Measurements from ENCODE around the gene CRADD. TPM values are rescaled to one million over a fixed set of nuclear protein-coding genes. Genes with fewer than 3 reads are reported as not detected.
"Not testable (repeated sequence)": the region's sequence is repeated elsewhere in the genome, so short reads cannot be mapped to it uniquely, and the experiment has no call there.

Gene CRADD
- total RNA-seq, 4 donors from 2014 or later: 19.4 to 28.7 (median 22.6) TPM

- H3K36me3 ChIP-seq: no peaks in the 10 kb centered on the region
- TF ChIP-seq, protein P1, sequence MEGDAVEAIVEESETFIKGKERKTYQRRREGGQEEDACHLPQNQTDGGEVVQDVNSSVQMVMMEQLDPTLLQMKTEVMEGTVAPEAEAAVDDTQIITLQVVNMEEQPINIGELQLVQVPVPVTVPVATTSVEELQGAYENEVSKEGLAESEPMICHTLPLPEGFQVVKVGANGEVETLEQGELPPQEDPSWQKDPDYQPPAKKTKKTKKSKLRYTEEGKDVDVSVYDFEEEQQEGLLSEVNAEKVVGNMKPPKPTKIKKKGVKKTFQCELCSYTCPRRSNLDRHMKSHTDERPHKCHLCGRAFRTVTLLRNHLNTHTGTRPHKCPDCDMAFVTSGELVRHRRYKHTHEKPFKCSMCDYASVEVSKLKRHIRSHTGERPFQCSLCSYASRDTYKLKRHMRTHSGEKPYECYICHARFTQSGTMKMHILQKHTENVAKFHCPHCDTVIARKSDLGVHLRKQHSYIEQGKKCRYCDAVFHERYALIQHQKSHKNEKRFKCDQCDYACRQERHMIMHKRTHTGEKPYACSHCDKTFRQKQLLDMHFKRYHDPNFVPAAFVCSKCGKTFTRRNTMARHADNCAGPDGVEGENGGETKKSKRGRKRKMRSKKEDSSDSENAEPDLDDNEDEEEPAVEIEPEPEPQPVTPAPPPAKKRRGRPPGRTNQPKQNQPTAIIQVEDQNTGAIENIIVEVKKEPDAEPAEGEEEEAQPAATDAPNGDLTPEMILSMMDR (IDR thresholded peaks at IDR 0.05 in 4 of 5, conservative IDR thresholded peaks at IDR 0.05 in 1 of 5): no peak
- TF ChIP-seq POLR2A (IDR thresholded peaks at IDR 0.05): no peak
- no peak overlapping the region for H3K4me3 ChIP-seq
- in situ Hi-C loops (cut with MboI; ENCODE audit: low sequenced_read_pairs in 4 of 4): no loop called here
- H3K4me1 ChIP-seq: no peaks in the 10 kb centered on the region
- intact Hi-C loops (cut with DNase I; ENCODE audit: low total_unique reads): no loop called here
- no peaks in the 10 kb centered on the region for H3K27me3 ChIP-seq
- ATAC-seq (no peak), DNase-seq (no peak)
- no peak overlapping the region for H3K27ac ChIP-seq
- no peaks in the 10 kb centered on the region for H3K9me3 ChIP-seq
Observed at GRCh38 chr12:93926237-93926636, 249.1 kb downstream of the CRADD start.

DNA sequence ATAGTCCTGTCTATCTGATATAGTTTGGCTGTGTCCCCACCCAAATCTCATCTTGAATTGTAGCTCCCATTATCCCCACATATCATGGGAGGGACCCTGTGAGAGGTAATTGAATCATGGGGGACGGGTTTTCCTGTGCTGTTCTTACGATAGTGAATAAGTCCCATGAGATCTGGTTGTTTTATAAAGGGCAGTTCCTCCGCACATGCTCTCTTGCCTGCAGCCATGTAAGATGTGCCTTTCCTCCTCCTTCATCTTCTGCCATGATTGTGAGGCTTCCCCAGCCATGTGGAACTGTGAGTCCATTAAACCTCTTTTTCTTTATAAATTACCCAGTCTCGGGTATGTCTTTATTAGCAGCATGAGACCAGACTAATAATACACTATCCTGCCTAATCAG, 251.9 kb downstream of the CRADD start:
- H3K9me3 ChIP-seq; H3K4me1 ChIP-seq; H3K27me3 ChIP-seq; H3K27ac ChIP-seq; intact Hi-C loops (cut with DNase I; ENCODE audit: low total_unique reads); H3K4me3 ChIP-seq; ATAC-seq; DNase-seq; in situ Hi-C loops (cut with MboI; ENCODE audit: low sequenced_read_pairs in 4 of 4); H3K36me3 ChIP-seq: not testable (repeated sequence)

DNA sequence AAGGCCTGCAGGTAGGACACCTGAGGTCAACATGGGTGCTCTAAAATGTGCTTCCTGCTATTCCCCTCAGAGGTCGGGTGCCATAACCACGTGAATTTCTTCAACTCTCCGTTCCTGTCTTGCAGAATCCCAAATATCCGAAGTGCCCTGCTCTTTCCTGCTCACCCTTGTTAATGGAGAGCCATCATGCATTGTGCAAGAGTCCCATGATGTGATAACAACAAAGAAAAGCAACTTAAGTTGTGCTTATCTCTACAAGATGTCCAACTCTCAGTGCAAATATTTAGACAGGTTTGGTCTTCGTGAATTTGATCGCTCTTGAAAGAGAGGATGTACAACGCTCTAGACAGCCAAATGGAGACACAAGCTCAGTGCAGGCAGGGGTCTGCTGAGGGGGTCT, 260.6 kb downstream of the CRADD start:
- Histone ChIP-seq H3K27me3 (no peaks in the 10 kb centered on the region), H3K36me3 (no peaks in the 10 kb centered on the region), H3K9me3 (no peaks in the 10 kb centered on the region), H3K4me1 (no peaks in the 10 kb centered on the region), H3K4me3 (no peak overlapping the region), H3K27ac (no peak overlapping the region)
- ATAC-seq (no peak), DNase-seq (no peak)
- intact Hi-C loops (cut with DNase I; ENCODE audit: low total_unique reads) (no loop called here), in situ Hi-C loops (cut with MboI; ENCODE audit: low sequenced_read_pairs in 4 of 4) (no loop called here)
- no peak for TF ChIP-seq POLR2A (IDR thresholded peaks at IDR 0.05)

DNA sequence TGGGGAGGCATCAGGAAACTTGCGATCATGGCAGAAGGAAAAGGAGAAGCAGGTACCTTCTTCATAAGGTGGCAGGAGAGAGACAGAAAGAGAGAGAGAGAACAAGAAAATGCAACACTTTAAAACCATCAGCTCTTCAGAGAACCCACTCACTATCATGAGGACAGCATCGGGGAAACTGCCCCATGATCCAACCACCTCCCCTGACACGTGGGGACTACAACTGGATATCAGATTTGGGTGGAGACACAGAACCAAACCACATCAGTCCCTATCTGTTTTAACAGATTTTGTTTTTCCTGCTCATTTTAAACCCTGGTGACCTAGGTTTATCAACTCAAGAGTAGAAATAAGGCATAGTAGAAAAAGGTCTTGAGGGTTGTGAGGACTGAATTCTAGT, 261.1 kb downstream of the CRADD start:
- Histone ChIP-seq H3K36me3 (no peaks in the 10 kb centered on the region), H3K4me1 (peaks cover 1 to 3% of the 10 kb centered on the region in 2 donors), H3K9me3 (no peaks in the 10 kb centered on the region), H3K4me3 (no peak overlapping the region), H3K27ac (no peak overlapping the region), H3K27me3 (no peaks in the 10 kb centered on the region)
- intact Hi-C loops (cut with DNase I; ENCODE audit: low total_unique reads) (no loop called here), in situ Hi-C loops (cut with MboI; ENCODE audit: low sequenced_read_pairs in 4 of 4) (no loop called here)
- TF ChIP-seq, protein P1 (IDR thresholded peaks at IDR 0.05 in 4 of 5, conservative IDR thresholded peaks at IDR 0.05 in 1 of 5): no peak
- no peak for TF ChIP-seq POLR2A (IDR thresholded peaks at IDR 0.05)
- ATAC-seq: no peak
- DNase-seq: no peak

DNA sequence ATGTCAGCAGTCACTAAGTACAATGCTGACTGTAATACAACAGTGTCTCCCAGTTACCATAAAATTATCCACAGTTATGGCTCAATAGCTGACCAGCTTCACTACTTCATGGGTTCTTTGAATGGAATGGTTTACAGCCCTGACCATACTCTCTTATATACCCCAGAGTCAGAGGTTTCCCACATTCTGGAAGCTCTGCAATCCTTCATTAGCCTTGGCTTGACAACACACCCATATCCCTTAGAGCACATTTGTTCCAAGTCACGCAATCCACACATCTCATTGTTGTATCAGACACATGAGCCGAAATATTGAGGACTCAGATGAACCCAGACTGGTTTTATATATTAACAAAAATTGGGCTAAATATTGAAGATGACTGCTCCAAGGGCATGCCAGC, 261.8 kb downstream of the CRADD start:
- peaks cover 5 to 6% of the 10 kb centered on the region in 2 donors for H3K4me1 ChIP-seq
- H3K27me3 ChIP-seq: no peaks in the 10 kb centered on the region
- H3K36me3 ChIP-seq: no peaks in the 10 kb centered on the region
- no peaks in the 10 kb centered on the region for H3K9me3 ChIP-seq
- DNase-seq (no peak), ATAC-seq (no peak)
- TF ChIP-seq, protein P1 (IDR thresholded peaks at IDR 0.05 in 4 of 5, conservative IDR thresholded peaks at IDR 0.05 in 1 of 5): no peak
- no peak for TF ChIP-seq POLR2A (IDR thresholded peaks at IDR 0.05)
- no peak overlapping the region for H3K4me3 ChIP-seq
- H3K27ac ChIP-seq: no peak overlapping the region
- in situ Hi-C loops (cut with MboI; ENCODE audit: low sequenced_read_pairs in 4 of 4) (no loop called here), intact Hi-C loops (cut with DNase I; ENCODE audit: low total_unique reads) (no loop called here)

- Histone ChIP-seq H3K27me3 (no peaks in the 10 kb centered on the region), H3K4me1 (peaks cover 6 to 9% of the 10 kb centered on the region in 2 donors), H3K9me3 (no peaks in the 10 kb centered on the region), H3K27ac (no peak overlapping the region), H3K4me3 (no peak overlapping the region), H3K36me3 (no peaks in the 10 kb centered on the region)
- no peak for TF ChIP-seq POLR2A (IDR thresholded peaks at IDR 0.05)
- TF ChIP-seq, protein P1 (IDR thresholded peaks at IDR 0.05 in 4 of 5, conservative IDR thresholded peaks at IDR 0.05 in 1 of 5): no peak
- intact Hi-C loops (cut with DNase I; ENCODE audit: low total_unique reads): loop anchor here (5.0 kb wide), 4 partner anchors 122 to 257 kb away; no protein-coding TSS in a partner anchor
- no peak for DNase-seq
- in situ Hi-C loops (cut with MboI; ENCODE audit: low sequenced_read_pairs in 4 of 4): no loop called here
- ATAC-seq: no peak
Observed at GRCh38 chr12:93939641-93940325, 262.6 kb downstream of the CRADD start.

Measured in gastrocnemius medialis (tissue), 4 donors.